ENCODE results near the gene IRX5.

GRCh38 chr16:54897930-54898329 is 32.7 kb upstream of the IRX5 start:
- TF ChIP-seq MAZ (IDR thresholded peaks at IDR 0.05; ENCODE audit: borderline replicate concordance, low read depth, low read length) (no peak), RCOR1 (IDR thresholded peaks at IDR 0.05; ENCODE audit: insufficient replicate concordance, low read length) (no peak), CTCF (conservative IDR thresholded peaks at IDR 0.05; ENCODE audit: low read depth, low read length) (no peak), MXI1 (IDR thresholded peaks at IDR 0.05; ENCODE audit: borderline replicate concordance, low read depth, low read length) (no peak), SMC3 (IDR thresholded peaks at IDR 0.05; ENCODE audit: low read depth, low read length) (no peak), BHLHE40 (IDR thresholded peaks at IDR 0.05; ENCODE audit: low read depth, low read length) (no peak), CEBPB (IDR thresholded peaks at IDR 0.05; ENCODE audit: low read depth, low read length) (no peak), ELK1 (IDR thresholded peaks at IDR 0.05; ENCODE audit: borderline replicate concordance, low read depth, low read length) (no peak)

All from IMR-90 (cell line).